ENCODE results near the gene PXK.
"Not testable (repeated sequence)": the region's sequence is repeated elsewhere in the genome, so short reads cannot be mapped to it uniquely, and the experiment has no call there.

The PXK gene

DNA sequence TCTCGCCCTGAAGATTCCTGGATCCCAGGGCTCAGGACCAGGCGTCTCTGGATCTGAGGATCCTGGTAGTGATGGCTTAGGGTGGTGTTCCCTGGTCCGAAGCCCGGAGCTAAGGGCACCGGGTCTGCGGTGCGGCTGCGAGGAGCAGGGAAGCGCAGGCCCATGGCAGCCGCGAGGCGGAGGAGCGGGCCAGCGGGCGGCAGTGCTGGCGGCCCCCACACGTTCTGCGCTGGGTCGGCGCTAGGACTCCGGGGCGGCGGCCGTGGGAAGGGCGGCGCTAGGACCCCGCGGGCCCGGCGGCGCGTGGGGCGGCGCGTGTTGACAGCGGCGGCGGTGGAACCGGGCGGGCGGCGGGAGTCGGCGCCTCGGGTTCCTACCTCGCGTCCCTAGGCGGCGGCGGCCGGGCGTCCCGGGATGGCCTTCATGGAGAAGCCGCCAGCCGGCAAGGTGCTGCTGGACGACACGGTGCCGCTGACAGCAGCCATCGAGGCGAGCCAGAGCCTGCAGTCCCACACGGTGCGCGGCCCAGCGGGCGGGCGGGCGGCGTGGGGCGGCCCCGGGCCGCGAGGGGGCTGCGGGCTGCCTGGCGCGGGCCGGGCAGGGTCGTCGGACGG is at the start of gene PXK:
Gene PXK (plus strand): TSS at position 318 of the 614 bp plus-strand sequence. CDS start 97 bp downstream, at position 415.
- DNase-seq, result peak; percentile 15 to 89 (median 69)

DNA sequence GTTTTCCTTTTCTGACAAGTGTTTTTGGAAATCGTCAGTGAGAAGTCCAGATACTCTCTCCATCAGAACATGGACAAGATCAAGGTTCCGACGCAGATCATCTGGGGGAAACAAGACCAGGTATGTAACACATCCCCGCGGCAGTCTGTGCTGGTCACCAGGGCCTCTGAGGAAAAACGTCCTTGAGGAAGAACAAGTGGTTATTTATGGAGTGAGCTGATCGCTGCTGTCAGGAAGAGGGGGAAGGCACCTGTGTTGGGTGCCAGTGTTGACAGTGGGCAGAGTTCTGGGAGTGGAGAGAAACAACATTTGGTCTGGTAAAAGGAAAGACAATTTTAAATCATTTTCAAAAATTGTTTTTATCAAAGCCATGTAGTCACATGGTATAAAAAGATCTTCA is 47.4 kb upstream of the PXK start:
- DNase-seq, result no peak

- DNase-seq, result peak in 38 of 56 donors; percentile 14 to 85 (median 48)
Measured at GRCh38 chr3:58287354-58287753, 45.3 kb upstream of the PXK start.

DNA sequence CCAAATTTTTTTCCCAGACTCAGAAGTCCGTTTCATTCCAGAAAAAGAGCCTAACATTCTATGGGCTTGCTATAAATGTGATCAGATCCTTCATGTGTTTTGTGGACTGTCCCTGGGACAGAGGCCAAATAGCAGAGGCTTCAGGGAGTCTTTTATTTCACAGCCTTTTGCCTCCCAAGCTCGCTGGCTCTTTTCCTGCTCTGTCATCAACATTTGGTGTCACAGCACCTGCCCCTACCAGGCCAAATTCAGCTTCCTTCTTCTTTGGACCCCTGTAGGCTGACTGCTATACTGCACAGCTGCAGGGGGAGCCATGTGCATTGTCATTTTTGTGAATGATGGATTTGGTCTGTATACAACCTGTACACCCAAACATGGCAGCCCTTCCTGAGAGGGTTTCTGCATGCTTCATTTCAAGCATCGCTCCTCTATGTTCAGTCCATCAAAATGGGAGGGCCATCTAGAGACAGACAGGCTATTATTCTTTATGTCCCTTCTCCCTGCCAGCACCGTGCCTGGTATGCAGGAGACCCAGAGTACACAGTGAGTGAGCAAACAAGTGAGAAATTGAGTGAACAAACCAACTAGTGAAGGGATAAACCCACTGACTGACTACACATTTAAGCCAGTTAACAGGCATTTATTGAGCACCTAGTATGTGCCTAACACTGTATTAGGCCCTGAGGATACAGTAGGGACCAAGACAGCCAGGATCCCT is 44.5 kb upstream of the PXK start:
- peak in 11 of 56 donors; percentile 7 to 45 (median 22) for DNase-seq

- DNase-seq, result not testable (repeated sequence)
Measured at GRCh38 chr3:58288964-58289613, 43.6 kb upstream of the PXK start.

GRCh38 chr3:58290446-58290845 is 42.2 kb upstream of the PXK start:
- not testable (repeated sequence) for DNase-seq

GRCh38 chr3:58291671-58292338 is 40.9 kb upstream of the PXK start:
- no peak for DNase-seq

- DNase-seq, result no peak
Measured at GRCh38 chr3:58292866-58293265, 39.8 kb upstream of the PXK start.

DNA sequence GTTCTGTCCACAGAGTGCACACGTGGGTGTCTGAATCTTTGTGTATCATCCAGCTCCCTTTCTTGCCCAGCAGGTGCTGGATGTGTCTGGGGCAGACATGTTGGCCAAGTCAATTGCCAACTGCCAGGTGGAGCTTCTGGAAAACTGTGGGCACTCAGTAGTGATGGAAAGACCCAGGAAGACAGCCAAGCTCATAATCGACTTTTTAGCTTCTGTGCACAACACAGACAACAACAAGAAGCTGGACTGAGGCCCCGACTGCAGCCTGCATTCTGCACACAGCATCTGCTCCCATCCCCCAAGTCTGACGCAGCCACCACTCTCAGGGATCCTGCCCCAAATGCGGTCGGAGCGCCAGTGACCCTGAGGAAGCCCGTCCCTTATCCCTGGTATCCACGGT is 39.2 kb upstream of the PXK start:
- DNase-seq, result peak in 35 of 56 donors; percentile 12 to 71 (median 36)

DNA sequence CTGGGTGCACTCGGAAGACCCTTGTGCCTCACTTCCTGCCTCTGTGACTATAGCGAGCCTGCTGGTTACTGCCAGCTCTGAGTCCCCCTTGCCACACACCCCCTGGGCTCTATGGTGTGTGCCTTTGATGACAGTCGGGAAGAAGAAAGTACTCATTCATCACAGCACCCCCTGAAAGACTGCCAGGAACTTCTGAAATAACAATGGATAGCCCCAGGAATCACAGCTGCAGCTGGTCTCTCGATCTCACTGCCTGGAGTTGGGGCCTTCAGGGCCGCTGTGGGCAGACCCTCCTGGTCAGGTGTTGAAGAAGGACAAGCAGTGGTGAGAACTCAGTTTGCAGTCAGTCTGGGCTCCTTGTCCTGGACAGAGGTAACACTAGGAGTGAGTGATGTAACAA is 36.4 kb upstream of the PXK start:
- DNase-seq, result peak in 51 of 56 donors; percentile 16 to 88 (median 64)

DNA sequence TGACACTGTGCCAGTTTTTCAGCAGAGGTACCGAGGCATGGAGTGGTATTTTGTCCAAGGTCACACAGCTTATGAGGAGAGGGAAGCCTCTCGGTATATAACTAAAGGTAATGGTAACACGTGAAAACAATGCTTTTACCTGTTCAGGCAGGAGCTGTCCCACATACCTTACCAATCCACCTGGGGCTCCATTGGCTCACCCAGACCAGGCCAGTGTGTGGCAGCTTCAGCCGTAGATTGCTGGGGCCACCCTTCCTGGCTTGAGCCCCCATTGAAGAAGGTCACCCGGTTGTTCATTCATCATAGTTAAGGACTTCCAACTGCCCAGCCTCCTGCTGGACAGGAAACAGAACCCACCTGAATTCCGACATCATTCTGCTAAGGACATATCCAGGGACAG is 35.8 kb upstream of the PXK start:
- DNase-seq, result peak in 1 of 56 donors; percentile 26

GRCh38 chr3:58298190-58298589 is 34.5 kb upstream of the PXK start:
- no peak for DNase-seq

GRCh38 chr3:58299075-58299474 is 33.6 kb upstream of the PXK start:
- no peak for DNase-seq

DNA sequence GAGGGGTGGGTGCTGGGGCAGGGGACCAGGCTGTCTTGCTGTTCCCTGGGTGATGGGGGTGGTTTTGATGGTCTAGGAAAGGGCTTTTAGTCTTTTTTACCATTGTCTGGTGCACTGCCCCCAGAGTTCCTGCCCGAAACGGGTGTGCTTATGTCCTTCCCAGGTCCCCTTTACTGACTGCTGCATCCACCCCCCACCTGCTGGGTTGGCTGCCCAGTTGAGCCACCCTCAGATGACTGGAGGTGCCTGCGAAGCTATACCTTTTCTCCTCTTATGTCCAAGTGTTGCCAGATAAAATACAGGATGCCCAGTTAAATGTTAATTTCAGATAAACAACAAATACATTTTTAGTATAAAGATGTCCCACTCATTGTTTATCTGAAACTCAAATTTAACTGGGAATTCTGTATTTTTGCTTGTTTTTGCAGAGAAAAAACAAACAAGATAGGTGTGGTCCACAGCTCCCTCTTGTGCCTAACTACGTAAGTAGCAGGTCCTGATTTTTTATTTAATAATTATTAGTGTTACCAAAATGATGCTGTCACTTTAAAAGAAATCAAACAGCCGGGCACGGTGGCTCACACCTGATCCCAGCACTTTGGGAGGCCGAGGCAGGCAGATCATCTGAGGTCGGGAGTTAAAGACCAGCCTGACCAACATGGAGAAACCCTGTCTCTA is 32.7 kb upstream of the PXK start:
- DNase-seq, result peak in 6 of 56 donors; percentile 8 to 56 (median 22)

GRCh38 chr3:58305882-58306711 is 26.6 kb upstream of the PXK start, which contains the start of the genes HTD2 and RPP14:
Gene HTD2, plus strand, starts transcription at chr3:58306520. Its CDS starts 11,094 bp downstream, at chr3:58317614.
Gene RPP14, plus strand, starts transcription at chr3:58306245. Its CDS starts 4,085 bp downstream, at chr3:58310330.
- DNase-seq, result peak; percentile 71 to 100 (median 95)

- no peak for DNase-seq
Measured at GRCh38 chr3:58307639-58308215, 25.0 kb upstream of the PXK start.

DNA sequence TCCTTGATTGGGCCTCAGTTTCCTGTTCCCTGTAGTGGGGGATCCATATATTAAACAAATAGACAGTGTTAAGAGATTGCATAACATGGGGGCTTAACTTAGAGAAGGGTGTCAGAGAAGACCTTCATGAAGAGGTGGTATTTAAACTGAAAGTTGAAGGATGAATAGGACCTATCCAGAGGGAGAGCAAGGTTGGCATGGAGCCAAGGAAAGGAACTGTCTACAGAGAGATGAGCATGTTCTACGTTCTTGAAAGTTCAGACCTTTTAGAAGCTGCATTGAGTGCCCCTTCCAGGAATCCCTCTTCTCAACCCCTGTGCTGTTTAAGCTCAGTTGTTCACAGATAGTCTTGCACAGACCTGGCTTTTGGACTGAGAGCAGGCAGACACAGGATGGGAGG is 24.0 kb upstream of the PXK start:
- peak in 2 of 56 donors; percentile 20 to 47 for DNase-seq

DNA sequence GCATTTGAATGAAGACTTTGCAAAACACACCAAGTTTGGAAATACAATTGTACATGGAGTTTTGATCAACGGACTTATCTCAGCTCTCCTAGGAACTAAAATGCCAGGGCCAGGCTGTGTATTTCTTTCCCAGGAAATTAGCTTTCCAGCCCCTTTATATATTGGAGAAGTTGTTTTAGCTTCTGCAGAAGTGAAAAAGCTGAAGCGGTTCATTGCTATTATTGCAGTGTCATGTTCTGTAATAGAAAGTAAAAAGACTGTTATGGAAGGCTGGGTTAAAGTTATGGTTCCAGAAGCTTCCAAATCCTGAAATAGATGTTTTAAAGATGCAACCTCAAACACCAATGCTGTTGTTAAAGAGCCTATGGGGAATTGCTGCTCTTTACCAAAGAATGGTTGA is 14.9 kb upstream of the PXK start:
- no peak for DNase-seq

DNA sequence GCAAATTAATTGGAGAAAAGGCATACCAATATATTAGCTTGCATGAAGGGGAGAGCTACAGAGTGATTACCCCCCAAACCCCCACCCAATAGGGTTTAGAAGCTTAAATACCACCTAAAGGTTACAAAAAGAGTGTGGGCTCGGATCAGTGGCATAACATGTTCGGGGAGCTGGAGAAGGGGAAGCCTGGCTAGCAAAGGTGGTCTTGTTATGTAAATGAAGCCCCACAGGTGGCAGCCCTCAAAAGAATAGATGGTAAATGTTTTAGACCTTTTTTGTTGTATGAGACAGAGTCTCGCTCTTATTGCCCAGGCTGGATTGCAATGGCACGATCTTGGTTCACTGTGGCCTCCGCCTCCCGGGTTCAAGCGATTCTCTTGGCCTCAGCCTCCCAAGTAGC is 10.9 kb upstream of the PXK start:
- DNase-seq, result no peak

- DNase-seq, result no peak
Measured at GRCh38 chr3:58322793-58323192, 9.9 kb upstream of the PXK start.

Data from amygdala (tissue), 56 donors.